22Rv1 (cell line): ENCODE data around the gene CCDC198.

ENCODE experiments used
- ZFX ChIP-seq: fragments of 450-650 bp; IDR thresholded peaks from 2 replicates; pipeline ENCODE4 v1.6.1; 2017; ENCODE audit warnings: antibody characterized with exemption, borderline replicate concordance
- TF ChIP-seq, protein P1 (sequence below): fragments of 450-650 bp; IDR thresholded peaks from 2 replicates; pipeline ENCODE4 v1.5.1; 2017; ENCODE audit warnings: mild to moderate bottlenecking

DNA sequence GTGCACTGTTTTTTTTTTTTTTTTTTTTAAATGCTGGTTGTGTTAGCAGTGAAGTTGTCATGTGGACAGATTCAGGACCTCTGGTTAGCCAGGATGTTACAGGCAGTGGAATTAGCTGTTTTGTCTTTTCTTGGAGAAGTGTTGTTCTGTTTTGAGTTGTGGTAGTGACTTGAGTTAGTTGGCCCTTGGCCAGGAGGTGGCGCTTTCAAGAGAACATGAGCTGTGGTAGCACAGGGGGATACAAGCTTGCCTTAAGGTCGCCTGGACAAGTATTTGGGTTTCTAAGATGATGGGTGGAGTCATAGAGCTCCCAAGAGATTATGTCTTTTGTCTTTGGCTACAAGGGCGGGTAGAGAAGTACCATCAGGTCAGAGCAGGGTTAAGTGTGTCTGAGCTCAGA is 33.3 kb upstream of the CCDC198 start:
- TF ChIP-seq, protein P1, sequence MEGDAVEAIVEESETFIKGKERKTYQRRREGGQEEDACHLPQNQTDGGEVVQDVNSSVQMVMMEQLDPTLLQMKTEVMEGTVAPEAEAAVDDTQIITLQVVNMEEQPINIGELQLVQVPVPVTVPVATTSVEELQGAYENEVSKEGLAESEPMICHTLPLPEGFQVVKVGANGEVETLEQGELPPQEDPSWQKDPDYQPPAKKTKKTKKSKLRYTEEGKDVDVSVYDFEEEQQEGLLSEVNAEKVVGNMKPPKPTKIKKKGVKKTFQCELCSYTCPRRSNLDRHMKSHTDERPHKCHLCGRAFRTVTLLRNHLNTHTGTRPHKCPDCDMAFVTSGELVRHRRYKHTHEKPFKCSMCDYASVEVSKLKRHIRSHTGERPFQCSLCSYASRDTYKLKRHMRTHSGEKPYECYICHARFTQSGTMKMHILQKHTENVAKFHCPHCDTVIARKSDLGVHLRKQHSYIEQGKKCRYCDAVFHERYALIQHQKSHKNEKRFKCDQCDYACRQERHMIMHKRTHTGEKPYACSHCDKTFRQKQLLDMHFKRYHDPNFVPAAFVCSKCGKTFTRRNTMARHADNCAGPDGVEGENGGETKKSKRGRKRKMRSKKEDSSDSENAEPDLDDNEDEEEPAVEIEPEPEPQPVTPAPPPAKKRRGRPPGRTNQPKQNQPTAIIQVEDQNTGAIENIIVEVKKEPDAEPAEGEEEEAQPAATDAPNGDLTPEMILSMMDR, result peak; percentile 12; the same call in 1 of the 2 replicates
- TF ChIP-seq ZFX, result no peak
